Measurements from ENCODE around the gene ABLIM3.

Gene ABLIM3

DNA sequence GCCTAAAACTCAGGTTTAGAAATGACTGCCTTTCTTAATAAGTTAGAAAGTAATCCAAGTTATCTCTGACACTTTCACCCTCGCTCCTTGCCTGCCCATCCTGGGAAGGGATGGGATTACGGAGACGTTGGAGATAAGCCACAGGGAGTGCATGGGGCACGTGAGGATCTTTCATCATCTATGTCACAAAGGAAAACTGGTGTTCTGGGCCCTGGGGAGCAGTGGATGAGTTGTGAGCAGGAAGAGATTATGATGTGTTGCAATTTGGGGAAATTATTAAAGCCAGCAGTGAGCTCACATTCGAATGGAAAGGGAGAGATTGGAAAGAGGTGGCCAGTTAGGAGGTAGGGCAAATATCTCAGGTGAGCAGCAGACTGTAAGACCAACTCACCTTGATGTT is 143.2 kb downstream of the ABLIM3 start:
- DNase-seq = no peak

DNA sequence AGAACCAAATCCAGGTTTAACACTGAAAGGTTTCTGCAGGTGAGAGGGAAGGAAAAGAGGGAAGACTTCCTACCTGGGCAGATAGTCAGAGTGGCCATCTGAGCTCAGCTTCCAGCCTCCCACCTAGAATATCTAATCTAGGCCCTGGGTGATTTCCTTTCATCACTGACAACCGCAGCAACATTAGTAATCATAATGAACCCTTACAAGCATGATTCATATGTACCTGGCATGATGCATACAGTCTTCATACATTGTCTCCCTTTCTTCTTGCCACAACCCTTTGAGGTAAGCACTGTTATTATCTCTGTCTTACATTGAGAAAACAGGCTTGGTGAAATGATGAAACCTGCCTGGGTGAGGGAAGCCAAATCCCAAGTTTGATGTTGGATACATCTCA is 143.9 kb downstream of the ABLIM3 start:
- no peak for DNase-seq

DNA sequence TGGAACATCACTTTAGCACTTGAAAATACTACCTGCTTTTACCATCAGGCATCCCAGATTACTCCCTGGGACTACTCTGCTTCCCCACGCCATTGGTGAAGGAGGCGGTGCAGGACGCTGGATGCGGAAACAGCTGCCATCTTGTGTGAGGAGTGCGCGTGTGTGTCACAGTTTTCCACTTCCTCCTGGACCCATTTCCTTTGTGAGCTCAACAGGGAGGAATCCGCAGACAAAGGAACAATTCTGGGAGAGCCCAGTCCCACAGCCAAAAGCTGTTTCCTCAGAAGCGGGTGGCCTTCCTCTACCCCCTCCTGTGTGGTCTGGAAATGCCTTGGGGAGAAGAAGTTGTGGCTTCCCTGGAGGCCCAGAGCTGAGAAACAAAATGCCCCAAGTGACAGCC is 147.1 kb downstream of the ABLIM3 start:
- no peak for DNase-seq

DNA sequence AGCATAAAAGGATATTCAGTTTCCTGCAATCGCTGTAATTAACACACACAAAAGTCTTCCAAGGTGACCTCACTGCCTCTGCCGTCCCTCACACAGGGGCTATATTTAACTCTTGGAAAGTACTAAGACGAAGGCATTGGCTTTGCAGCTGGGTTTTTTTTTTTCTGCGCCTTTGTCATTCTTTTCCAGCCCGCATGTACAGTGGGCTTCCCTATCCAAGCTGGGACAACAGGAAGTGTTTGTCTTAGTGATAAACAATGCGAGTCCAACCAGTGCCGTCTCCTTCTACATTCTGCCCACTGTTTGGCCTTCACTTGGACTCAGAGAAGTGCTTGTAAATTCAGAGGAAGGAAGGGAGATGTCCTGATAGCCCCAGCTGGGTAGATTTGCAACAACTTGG is 148.0 kb downstream of the ABLIM3 start:
- DNase-seq = no peak

DNA sequence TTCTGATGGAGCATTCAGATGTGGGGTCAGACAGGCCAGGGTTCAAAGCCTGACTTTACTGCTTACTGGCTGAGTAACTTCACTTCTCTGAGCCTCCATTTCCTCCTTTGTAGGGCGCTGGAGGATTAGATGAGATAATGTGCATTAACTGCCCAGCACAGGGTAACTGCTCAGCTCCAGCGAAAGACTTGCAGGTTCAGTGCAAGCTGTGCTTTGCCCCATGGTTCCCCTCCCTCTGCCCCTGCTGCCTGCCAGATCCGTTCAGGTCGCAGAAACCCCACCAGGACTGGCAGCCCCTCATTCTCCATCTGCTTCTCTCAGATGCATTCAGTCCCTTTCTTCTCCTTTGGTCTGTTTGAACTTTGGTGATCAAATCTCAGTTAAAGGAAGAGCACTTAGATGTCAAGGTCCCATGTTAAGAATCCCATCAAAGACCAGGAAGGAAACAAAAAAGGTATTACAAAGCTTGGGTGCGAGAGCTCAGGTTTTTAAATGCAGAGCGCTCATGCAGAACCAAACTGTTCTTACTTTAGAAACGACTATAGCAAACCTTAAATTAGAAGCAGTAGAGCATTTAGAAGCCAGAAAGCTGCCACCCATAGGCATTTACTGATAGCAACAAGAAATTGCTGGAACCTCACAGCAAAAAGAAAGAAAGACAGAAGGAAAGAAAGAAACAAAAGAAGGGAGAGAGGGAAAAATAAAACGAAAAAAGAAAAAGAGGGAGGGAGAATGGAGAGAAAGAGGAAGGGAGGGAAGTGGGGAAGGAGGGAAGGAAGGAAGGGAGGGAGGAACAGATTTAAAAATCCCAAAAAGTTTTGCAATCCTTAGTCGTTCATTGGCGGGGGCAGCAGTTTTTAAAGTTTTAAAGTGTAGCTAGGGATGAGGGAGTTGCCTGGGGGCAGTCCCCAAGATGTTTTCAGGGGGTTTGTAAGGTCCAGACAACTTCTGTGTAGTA is 153.9 kb downstream of the ABLIM3 start:
- no peak for DNase-seq

DNA sequence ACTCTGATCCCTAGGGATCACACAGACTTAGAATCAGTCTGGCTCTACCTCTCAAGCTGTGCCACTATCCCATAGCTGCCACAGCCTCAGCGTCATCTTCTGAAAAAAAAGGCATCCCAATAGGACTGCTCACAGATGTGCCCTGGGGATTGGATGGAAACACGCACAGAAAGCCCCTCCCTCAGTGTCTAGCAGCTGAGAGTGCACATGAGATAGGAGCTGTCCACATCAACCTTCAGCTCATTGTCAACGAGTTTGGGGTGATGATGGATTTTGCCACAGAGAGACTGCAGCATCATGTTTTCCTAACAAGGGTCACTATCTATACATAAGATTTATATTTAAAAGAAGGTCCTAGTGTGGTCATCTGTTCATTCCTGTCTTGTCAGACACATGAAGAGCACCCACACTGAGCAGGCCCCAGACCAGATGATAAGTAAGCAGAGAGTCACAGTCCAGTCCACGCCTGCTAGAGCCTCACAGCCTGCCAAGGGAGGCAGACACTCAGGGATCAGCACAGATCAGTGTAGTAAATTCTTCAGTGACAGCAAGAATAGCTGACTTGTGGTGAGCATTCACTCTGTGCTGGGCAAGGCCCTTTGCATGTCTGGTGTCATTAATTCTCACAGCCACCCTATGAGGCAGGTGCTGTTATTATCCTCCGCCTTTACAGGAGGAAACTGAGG is 156.2 kb downstream of the ABLIM3 start:
- no peak for DNase-seq

DNA sequence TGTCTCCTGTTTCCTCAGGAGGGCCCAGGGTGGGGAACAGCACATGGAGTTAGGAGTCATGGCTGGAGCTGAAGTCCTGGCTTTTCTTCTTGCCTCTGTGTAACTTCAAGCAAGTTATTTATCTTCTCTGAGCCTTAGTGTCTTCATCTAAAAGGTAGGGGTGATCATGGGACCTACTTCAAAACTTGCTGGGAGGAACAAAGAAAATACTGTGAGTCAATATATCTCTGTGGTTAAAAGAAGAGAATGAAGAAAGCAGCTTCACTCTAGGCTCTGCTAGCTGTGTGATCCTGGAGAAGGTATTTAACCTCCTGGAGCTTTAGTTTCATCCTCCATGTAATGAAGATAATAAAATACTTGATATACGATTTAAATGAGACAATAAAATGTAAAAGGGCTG is 156.9 kb downstream of the ABLIM3 start:
- DNase-seq = no peak

DNA sequence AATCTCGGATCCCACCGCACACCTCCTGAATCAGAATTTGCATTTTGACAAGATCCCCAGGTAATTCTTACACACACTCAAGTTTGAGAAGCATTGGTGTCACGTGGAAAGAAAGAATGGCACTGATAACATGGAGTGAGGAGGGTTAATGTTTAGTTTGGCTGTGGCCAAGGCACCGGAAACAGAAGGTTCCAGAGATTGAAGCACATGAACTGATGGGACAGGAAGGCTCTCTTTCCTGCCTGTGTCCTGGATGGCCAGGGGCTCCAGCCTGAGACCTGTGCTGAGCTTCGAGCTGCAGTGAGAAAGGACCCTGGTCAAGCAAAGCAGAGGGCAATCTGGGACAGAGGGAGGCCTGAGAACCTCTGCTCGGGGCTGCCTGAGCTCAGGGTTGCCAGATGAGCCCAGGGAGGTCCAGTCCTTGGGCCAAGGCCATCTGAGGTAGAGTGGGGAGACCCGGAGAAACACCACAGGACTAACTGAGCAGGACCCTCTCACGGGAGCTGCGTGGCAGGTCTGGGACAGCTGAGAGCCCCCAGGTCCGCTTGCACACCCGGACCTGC is 157.6 kb downstream of the ABLIM3 start:
- no peak for DNase-seq

DNA sequence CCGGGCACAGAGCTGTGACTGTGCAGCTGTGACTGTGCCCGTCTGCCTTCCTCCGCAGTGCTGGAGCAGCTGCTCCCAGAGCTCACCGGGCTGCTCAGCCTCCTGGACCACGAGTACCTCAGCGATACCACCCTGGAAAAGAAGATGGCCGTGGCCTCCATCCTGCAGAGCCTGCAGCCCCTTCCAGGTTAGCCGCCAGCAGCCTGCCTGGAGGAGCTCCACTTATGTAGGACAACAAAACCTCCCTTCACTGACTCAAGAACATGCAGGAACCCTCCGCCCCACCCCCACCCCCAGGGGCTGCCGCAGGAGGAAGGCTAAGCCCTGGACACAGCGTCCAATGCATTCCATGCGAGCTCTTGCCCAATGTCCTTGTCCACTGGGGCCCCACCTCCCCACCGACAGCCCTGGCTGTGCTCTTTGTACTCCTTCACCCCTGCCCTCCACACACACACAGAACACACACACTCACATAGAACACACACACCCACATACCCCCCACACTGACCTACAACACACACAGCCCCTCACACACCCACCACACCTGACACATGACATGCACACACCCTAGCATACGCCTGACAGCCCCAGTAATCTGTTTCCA is 158.3 kb downstream of the ABLIM3 start:
- DNase-seq = no peak

DNA sequence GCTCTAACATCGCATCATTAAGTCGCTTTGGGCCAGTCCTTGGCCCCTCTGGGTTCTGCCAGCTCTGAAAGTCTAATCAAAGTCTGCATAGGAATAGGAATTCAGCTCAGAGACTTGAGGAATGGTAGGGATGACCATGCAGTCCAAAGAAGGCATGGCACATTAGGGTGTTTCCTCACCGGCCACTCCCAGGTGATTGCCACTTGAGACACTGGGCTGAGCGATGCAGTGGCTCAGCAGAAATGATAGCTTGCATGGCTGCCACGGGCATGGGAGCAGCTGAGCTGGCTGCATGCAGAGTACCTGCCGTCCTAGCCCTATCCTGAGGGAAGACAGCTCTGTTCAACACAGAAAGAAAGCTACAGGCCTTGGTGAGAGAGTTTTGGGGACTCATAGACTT is 159.1 kb downstream of the ABLIM3 start:
- no peak for DNase-seq

DNA sequence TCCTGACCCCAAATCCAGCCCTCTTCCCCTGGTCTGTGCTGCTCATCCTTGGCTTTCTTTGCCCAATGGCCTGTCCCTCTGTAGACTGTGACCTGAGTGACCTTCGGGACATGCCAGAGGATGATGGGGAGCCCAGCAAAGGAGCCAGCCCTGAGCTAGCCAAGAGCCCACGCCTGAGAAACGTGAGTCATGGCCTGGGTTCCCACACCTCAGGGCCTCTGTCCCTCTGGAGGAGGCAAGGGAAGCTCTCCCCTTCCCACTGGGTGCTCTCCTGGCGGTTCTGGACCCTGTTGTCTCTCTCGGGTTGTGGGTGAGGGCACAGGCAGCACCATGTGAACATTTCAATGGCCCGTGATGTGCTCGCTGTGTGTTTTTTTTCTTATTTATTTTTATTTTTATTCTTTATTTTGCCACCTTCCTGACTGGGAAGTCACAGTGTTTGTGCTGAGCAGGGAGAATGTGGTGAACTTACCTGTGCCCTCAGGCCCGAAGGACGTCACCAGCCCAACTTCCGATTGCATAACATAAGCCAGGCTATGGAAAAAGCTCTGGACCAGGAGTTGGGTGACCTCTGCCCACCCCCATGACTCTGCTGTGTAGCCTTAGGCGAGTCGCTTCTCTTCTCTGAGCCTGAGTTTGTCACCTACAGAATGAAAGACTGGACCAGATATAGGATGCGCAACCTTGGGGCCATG is 159.9 kb downstream of the ABLIM3 start:
- no peak for DNase-seq

DNA sequence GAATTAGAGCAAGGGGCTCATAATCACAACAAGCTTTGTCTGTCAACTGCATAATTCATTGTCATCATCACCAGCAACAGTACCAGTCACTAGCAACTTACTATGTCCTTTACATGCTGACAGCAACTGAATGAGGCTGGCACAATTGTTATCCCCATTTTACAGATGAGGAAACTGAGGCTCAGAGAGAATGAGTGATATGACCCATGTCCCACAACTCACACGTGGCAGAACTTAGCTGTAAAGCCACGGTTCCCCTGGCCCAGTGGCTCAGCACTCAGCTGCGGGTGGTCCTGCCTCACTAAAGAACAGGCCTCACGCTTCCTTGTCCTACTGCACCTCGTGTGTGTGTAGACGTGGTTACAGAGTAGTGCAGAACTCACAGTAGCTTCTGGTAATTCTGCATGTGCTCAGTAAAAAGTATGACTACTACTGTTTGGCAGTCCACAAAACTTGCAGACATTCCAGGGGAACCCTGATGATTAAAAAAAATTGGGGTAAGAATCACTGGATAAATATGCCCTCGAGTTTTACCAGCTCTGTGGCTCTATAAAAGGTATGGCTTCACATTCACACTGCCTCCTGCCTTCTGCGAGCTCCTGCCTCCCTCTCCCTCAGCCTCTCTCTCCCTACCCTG is 160.6 kb downstream of the ABLIM3 start:
- no peak for DNase-seq

DNA sequence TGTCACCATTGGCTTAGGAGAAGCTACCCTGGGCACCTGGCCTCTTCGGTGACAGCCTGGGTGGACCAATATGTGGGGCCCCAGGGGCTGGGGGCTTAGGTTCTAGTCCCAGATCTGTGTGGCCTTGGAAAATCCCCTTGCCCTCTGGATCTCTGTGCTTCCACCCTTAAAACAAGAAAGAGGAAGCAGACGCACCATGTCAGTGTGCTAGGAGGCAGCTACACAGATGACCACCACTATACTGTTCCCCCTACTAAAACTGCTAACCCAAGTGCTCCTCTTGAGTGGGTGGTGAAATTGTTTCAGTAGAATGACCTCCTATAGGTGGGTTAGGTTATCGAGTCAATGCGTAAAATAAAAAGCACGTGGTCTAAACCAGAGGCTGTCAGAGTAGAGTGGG is 161.3 kb downstream of the ABLIM3 start:
- no peak for DNase-seq

DNA sequence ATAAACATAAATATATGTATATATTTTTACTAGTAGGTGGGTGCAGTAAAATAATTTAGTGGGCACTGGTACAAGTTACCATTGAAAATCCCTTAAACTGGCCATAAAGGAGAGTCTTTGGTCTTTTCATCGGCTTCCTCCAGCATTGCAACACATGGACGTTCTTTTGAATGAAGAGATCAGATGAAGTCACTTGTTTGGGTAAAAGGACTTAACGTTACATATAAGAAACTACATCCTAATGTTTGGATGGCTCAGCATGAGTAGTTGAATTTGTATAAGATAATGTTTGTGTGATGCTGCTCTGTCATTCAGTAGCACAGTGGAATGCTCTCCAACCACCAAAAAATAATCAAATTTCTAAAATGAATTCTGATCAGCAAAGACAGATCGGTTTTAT is 161.9 kb downstream of the ABLIM3 start:
- DNase-seq = no peak

DNA sequence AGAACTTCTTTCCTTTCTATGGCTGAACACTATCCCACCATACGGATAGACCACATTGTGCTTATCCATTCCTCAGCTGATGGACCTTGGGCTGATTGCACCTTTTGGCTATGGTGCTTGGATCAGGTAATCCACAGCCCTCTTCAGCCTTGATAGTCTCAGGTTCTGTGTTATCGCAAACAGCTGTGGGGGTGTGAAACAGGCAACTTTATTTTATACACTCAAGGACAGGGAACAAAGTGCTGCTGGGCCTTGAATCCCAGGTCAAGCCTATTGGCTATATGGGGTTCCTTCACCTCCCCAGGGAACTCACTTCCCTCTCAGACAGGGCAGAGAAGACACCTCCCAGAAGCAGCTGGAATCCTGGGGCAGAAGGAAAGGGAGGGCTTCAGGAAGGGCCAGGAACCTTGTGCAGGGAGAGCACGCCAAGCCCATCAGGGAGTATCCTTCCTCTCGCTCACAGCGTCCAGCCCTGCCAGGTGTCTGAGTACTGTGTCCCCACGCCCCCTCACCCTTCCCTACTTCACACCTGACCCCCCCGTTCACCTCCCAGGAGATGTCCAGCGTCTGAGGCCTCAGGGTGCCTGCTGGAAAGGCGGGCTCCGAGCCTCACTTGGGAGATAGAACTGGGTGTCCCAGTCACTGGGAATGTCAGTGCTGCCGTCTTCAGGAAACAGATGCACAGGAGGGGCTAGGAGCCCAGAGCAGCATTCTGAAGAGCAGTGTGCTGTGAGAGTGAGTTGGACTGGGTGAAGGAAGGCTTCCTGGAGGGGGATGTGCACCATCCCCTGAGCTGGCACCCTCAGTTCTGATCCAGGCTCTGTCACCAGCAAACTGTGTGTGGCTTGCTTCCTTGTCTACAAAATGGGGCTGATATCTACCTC is 163.1 kb downstream of the ABLIM3 start:
- no peak for DNase-seq

DNA sequence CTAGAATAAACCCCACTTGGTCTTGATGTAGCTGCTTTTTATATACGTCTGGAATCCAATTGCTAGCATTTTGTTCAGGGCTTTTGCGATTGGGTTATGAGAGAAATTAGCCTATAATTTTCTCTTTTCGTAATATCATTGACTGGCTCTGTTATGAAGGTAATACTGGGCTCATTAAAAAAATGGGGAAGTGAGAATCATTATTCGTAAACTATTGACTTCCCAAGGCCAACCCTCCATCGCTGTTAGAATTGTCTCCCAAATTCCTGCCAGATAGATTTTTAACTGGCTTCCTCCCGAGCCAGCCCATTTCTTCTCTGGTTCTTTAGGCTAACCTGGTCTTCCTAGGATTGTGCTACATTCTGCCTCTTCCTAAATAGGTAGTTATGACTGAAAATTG is 168.1 kb downstream of the ABLIM3 start:
- no peak for DNase-seq

Data from NCI-H146 (cell line).